ENCODE data around the gene HMG20A. TPM values are rescaled to one million over a fixed set of nuclear protein-coding genes. Genes with fewer than 3 reads are reported as not detected.

HMG20A gene
- total and polyA plus RNA-seq, 2 of the 13 experiments (the other 11 are each of a cell fraction or from before 2014, with no cell fraction given), result 28.0 to 35.2 TPM

- no peak for TF ChIP-seq E2F5 (CRISPR knock-in tag; conservative IDR thresholded peaks at IDR 0.05)
- no peak for TF ChIP-seq ZNF713 (CRISPR knock-in tag; IDR thresholded peaks at IDR 0.05)
- TF ChIP-seq ZNF878 (CRISPR knock-in tag; IDR thresholded peaks at IDR 0.05), result no peak
- TF ChIP-seq KLF13 (CRISPR knock-in tag; IDR thresholded peaks at IDR 0.05), result no peak
- TF ChIP-seq RERE (CRISPR knock-in tag; IDR thresholded peaks at IDR 0.05; ENCODE audit: low read depth), result no peak
- TF ChIP-seq SMARCE1 (IDR thresholded peaks at IDR 0.05; ENCODE audit: borderline replicate concordance), result no peak
- no peak for TF ChIP-seq PAF1 (CRISPR knock-in tag; IDR thresholded peaks at IDR 0.05)
- TF ChIP-seq ZC3H4 (CRISPR knock-in tag; IDR thresholded peaks at IDR 0.05; ENCODE audit: borderline replicate concordance), result no peak
- TF ChIP-seq SRF (IDR thresholded peaks at IDR 0.05; ENCODE audit: low read depth, low read length), result no peak
- no peak for TF ChIP-seq PCBP2 (optimal IDR thresholded peaks at IDR 0.05; ENCODE audit: low read depth, low read length, poor library complexity, severe bottlenecking)
- no peak for TF ChIP-seq ZNF670 (CRISPR knock-in tag; IDR thresholded peaks at IDR 0.05; ENCODE audit: borderline replicate concordance)
Measured at GRCh38 chr15:77479015-77479414, 58.3 kb downstream of the HMG20A start (continued).

Measured in HepG2 (cell line).